Mucosa of gallbladder (tissue), 1 donor: ENCODE data around the gene KHDRBS2. TPM values are rescaled to one million over a fixed set of nuclear protein-coding genes. Genes with fewer than 3 reads are reported as not detected.
"Not testable (repeated sequence)": the region's sequence is repeated elsewhere in the genome, so short reads cannot be mapped to it uniquely, and the experiment has no call there.

Experiments used
- DNase-seq: peaks from one replicate; pipeline ENCODE4 v3.0.0-alpha.2; 2020; ENCODE audit warnings: low spot score
- total RNA-seq: library from RNA; stranded (reverse); gene quantifications from one replicate; pipeline ENCODE4 v1.2.1, GENCODE V29; 2021
- donor health status: DM: no; HTN: no; CAD: no.

KHDRBS2 gene
- total RNA-seq, 1 donor from 2014 or later, result 1.2 TPM

- DNase-seq, result no peak
Measured at GRCh38 chr6:61868507-61869080, 417.4 kb downstream of the KHDRBS2 start.

GRCh38 chr6:61867635-61868034 is 418.4 kb downstream of the KHDRBS2 start:
- DNase-seq, result no peak

- DNase-seq, result no peak
Measured at GRCh38 chr6:61857541-61857940, 428.5 kb downstream of the KHDRBS2 start.

GRCh38 chr6:61841958-61842357 is 444.1 kb downstream of the KHDRBS2 start:
- no peak for DNase-seq

GRCh38 chr6:61835237-61835636 is 450.8 kb downstream of the KHDRBS2 start:
- DNase-seq, result no peak

GRCh38 chr6:61833176-61833755 is 452.8 kb downstream of the KHDRBS2 start:
- DNase-seq, result no peak

- no peak for DNase-seq
Measured at GRCh38 chr6:61817716-61818115, 468.3 kb downstream of the KHDRBS2 start.

GRCh38 chr6:61810047-61810446 is 476.0 kb downstream of the KHDRBS2 start:
- DNase-seq, result no peak

- no peak for DNase-seq
Measured at GRCh38 chr6:61809004-61809595, 476.9 kb downstream of the KHDRBS2 start.

- DNase-seq, result no peak
Measured at GRCh38 chr6:61787998-61788397, 498.0 kb downstream of the KHDRBS2 start.

GRCh38 chr6:61769446-61769845 is 516.6 kb downstream of the KHDRBS2 start:
- not testable (repeated sequence) for DNase-seq

GRCh38 chr6:61755739-61756138 is 530.3 kb downstream of the KHDRBS2 start:
- no peak for DNase-seq

- DNase-seq, result no peak
Measured at GRCh38 chr6:61751986-61752385, 534.0 kb downstream of the KHDRBS2 start.

- DNase-seq, result no peak
Measured at GRCh38 chr6:61745994-61746393, 540.0 kb downstream of the KHDRBS2 start.

GRCh38 chr6:61711849-61712248 is 574.2 kb downstream of the KHDRBS2 start:
- no peak for DNase-seq

GRCh38 chr6:61688165-61688564 is 597.9 kb downstream of the KHDRBS2 start:
- DNase-seq, result no peak

- no peak for DNase-seq
Measured at GRCh38 chr6:61682562-61682961, 603.5 kb downstream of the KHDRBS2 start.

GRCh38 chr6:61679625-61680024 is 606.4 kb downstream of the KHDRBS2 start:
- DNase-seq, result no peak

- no peak for DNase-seq
Measured at GRCh38 chr6:61675734-61676133, 610.3 kb downstream of the KHDRBS2 start.

- DNase-seq, result no peak
Measured at GRCh38 chr6:61649845-61650244, 636.2 kb downstream of the KHDRBS2 start.

GRCh38 chr6:61640463-61640862 is 645.6 kb downstream of the KHDRBS2 start:
- no peak for DNase-seq
